ENCODE data around the gene FSIP1.

The FSIP1 gene

GRCh38 chr15:39752991-39753390, 29.6 kb downstream of the FSIP1 start:
- no peak for DNase-seq

- no peak for DNase-seq
These were observed 30.4 kb downstream of the FSIP1 start for GRCh38 chr15:39752246-39752645.

DNA sequence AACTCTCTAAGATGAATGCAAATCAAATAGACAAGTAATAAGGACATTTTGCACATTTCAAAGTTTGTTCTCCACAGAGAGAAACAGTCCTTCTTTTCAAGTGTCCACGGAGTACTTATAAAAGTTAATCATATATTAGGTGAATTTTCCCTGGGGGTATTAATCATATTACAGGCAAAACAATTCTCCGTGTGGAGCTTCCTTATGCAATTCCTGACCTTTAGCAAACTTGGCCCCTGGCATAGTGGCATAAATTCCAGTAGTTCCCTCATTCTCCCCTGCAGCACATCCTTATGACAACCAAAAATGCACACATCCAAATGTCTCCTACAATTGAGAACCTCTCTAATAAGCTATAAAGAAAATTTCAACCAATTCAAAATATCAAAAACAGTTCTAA, 34.4 kb downstream of the FSIP1 start:
- no peak for DNase-seq

- DNase-seq: no peak
These were observed 35.3 kb downstream of the FSIP1 start for GRCh38 chr15:39747326-39747725.

DNA sequence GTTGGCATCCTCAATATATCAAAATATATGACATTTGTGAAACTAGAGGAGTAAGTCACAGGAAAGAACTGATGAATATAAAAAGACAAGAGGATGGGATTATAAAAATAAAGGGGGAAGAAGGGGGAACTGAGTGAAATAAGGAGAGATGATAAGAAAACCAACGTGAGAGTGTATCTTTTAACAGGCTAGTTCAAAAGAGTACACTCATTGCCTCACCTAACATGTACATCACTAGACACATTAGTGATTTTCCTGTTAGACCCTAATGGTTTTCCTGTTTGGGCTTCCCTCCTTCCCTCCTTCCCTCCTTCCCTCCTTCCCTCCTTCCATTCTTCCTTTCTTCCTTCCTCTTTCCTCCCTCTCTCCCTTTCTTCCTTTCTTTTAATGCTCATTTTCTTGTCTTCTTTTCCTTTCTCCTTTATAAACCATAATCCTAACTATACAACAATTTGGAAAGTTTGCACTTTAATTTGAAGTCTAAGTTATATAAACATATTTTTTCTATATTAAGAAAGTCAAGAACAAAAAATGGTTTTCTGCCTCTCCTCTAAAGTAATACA, 35.8 kb downstream of the FSIP1 start:
- DNase-seq: no peak

DNA sequence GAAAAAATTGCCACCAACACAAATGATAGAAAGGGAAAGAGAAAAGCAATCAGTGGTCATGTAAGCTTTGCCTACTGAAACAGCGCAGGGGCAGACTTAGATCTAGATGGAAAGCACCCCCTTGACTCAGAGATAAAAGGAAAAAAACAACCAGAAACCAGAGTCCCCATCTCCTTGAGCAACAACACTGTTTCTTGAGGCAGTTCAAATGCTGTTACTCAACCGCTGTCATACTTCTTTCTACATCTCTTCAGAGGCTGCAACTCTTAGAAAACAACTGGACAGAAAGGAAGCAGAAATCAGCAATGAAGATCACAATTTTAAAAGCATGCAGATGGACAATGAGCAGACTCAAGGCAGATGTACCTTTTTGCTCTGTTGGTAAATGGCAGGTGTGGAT, 36.5 kb downstream of the FSIP1 start:
- DNase-seq: no peak

- DNase-seq: no peak
These were observed 37.2 kb downstream of the FSIP1 start for GRCh38 chr15:39745415-39745814.

- DNase-seq: no peak
These were observed 38.1 kb downstream of the FSIP1 start for GRCh38 chr15:39744334-39745103.

GRCh38 chr15:39743611-39744010, 39.0 kb downstream of the FSIP1 start:
- DNase-seq: no peak

DNA sequence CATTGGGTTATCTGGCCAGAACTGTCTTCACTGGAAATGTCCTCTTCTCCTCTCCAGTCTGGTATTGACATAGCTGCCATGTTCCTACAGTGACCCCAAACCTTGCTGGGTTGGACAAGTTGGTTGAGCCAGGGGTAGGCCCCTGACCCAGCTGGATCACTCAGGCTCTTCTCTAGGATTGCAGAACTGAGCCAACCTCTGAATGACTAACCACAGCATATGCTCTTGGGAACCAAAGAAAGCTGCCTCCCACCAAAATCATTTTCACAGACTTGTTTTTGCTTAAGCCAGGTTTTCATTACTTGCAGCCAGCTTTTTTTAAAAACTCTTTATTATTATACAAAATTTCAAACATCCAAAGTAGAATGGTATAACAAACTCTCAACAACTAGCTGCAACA, 41.4 kb downstream of the FSIP1 start:
- DNase-seq: no peak

DNA sequence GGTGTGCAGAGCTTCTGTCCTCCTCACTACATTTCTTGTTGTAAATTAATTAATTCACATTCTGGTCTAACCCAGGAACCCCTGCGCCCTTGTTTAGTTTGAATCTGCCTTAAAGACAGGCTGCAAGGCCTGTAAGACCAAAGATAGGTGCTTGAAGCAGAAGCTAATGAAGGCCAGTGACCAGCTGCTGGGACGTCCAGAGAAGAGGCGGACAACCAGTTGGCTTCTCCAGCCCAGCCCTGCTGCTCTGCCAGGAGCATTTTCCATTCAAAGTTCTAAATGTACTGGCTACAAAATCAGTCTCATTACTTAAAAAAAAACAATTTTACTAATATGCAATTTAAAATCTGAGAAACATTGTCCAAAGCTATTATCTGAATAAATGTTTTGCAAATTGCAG, 43.6 kb downstream of the FSIP1 start:
- no peak for DNase-seq

GRCh38 chr15:39737196-39737550, 45.5 kb downstream of the FSIP1 start:
- no peak for DNase-seq

DNA sequence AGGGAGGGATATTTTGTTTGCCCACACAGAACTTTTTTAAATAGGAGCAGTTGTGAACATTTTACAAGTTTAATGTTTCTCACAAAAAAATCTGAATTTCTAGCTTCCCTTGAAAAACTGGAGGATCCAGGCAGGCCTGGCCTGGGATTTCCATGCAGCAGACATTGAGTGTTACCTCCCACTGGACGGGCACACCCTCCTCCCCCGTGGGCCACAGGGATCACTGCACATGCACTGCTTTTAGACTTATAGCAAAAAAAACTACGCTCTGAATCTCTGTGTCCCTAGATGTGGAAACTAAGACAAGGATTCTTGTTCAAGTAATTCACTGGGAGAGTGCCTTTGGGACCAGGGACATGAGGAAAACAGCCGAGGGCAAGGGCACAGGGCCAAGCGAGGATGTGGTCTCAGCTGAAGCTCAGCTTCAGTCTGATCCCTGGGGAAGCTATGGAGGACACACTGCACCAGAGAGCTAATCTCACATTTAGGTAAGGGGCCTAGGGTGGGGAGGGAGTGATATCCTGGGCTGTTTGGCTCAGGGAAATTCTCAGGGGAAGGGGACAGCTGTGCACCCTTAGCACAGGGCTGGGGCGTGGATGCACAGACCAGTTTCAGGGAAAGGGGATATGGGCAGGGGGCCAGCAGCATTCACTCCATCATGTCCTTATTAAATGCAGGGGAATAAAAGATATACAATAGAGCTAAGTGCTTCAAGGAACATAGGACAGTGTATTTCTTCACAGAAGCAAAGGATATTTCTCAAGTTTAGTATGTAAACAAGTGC, 46.0 kb downstream of the FSIP1 start:
- DNase-seq: no peak

DNA sequence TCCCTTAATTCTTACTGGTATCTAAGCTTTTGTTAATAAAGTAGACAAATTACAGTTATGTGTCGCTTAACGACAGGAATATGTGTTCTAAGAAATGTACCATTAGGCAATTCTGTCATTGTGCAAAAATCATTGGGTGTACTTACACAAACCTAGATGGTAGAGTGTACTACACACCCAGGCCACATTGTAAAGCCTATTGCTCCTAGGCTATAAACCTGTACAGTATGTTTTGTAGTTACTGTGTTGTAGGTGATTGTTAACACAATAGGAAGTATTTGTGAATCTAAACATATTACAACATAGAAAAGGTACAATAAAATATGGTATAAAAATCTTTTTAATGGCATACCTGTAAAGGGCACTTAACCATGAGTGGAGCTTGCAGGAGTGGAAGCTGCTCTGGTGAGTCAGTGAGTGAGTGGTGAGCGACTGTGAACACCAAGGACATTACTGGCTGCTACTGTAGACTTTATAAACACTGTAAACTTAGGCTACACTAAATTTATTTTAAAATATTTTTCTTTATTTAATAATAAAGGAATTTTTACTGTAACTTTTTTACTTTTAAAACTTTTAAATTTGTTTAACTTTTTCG, 47.4 kb downstream of the FSIP1 start:
- DNase-seq: no peak

DNA sequence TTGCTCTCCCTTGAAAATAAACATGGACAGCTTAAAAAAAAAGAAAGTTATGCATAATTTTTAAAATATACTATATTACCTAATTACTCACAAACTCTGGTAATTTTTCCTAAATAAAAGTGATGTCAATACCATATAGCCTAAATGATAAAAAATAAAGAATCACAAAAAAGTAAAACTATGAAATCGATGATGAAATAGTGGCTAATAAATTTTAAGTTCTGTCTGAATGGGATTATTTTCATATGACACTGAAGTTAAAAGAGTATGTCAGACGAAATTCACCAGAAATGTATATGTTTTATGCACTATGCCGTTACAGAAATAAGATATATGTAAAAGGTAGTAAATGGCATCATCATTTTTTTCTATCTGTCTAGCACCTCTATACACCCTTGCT, 51.4 kb downstream of the FSIP1 start:
- no peak for DNase-seq

DNA sequence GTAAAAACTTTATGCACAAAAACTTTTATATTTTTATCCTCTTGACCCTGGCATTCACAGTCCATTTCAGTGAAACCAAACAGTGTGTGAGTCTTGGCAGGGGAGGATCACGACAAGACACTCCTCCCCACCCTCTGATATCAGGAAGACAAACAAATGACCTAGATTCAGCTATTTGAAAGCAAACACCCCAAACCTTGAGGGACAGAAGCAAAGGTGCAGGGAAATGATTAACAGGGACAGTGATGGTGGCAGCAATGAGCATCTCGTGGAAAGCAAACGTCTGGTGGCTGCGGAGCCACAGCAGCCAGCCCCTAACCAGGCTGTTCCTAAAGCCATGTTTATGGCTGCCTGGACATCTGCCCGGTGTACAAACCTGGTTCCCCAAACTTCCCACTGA, 52.1 kb downstream of the FSIP1 start:
- DNase-seq: no peak

- no peak for DNase-seq
These were observed 53.1 kb downstream of the FSIP1 start for GRCh38 chr15:39729500-39729899.

DNA sequence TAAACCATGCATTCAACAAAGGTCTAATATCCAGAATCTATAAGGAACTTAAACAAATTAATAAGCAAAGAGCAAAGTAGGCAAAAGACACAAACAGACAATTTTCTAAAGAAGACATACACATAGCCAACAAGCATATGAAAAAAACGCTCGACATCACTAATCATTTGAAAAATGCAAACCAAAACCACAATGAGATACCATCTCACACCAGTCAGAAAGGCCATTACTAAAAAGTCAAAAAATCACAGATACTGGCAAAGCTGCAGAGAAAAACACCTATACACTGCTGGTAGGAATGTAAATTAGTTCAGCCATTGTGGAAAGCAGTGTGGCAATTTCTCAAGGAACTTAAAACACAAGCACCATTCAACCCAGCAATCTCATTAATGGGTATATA, 53.8 kb downstream of the FSIP1 start:
- no peak for DNase-seq

DNA sequence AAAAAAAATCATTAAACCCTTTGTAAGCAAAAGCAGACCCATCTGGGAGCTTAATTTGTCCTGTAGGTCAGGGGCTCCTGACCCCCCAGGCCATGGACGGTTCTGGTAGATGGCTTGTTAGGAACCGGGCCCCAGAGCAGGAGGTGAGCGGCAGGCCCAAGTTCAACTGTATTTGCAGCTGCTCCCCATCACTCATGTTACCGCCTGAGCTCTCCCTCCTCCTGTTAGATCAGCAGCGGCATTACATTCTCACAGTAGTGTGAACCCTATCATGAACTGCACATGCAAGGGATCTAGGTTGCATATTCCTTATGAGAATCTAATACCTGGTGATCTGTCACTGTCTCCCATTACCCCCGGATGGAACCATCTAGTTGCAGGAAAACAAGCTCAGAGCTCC, 60.7 kb downstream of the FSIP1 start:
- DNase-seq: no peak

- DNase-seq: no peak
These were observed 61.7 kb downstream of the FSIP1 start for GRCh38 chr15:39720621-39721611.

- DNase-seq: no peak
These were observed 62.6 kb downstream of the FSIP1 start for GRCh38 chr15:39720081-39720480.

DNA sequence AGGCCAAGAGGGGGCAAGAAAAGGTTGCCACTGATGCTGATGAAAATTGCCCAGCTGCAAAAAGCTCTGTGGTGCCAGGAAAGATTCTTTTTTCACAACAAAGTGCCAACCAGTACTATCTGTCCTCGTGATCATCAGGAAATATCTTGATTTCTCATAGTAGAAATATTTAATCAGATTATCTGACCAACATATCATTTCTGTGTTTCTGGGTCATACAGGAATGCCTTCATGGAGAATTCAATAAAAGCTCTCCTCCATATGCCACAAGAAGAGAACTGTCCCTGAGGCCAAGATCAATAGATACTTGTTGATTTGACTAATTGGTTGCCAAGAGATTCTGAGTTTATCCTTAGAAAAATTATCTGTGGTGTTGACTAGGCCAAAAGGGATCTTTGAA, 63.5 kb downstream of the FSIP1 start:
- DNase-seq: no peak

DNA sequence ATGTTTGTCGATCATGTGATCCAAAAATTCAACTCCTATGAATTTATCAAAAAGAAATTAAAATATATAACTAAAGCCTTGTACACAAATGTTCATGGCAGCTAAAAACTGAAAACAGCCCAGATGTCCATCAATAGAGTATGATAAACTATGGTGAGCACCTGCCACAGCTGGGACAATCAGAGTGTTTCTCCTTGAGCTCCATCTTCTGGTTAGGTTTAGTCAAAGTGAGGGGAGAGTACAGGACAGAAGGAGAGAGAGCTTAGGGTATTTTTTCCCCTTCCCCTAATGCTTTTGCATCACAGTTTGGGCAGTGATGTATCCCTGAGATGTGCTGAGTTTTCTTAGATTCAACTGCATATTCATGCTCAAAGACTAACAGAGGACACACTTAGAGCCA, 65.5 kb downstream of the FSIP1 start:
- no peak for DNase-seq

All from activated CD4-positive, alpha-beta T cell treated with anti-CD3 and anti-CD28 coated beads, Interleukin-2, amount 50 U/mL, for 1 hour (primary cell).